PC-3 (cell line): ENCODE data around the gene GPR68. TPM values are rescaled to one million over a fixed set of nuclear protein-coding genes. Genes with fewer than 3 reads are reported as not detected.
A peak's percentile ranks its signal among the peaks of the same experiment; 100 is the strongest.
"Not testable (repeated sequence)": the region's sequence is repeated elsewhere in the genome, so short reads cannot be mapped to it uniquely, and the experiment has no call there.

Experiments used
- ATAC-seq: fragments of 200-7000 bp; cut with Tn5 transposase; 2 replicates; pipeline ENCODE4 v1.9.1; 2020; ENCODE audit warnings: mild to moderate bottlenecking, moderate library complexity
- BruUV-seq: library from RNA; stranded (reverse); fragments of 400-500 nt; replicated peaks from 2 replicates; lab custom pipeline; 2021; lab: Mats Ljungman, UMichigan
- CTCF ChIA-PET: fragments of 300-600 bp; sonication (Branson Sonifier 250); formaldehyde crosslinking; loops from one replicate; lab custom pipeline; 2022; ENCODE audit warnings: antibody characterized with exemption; lab: Charles Lee
- POLR2A ChIA-PET: fragments of 300-600 bp; sonication (Branson Sonifier 250); formaldehyde crosslinking; loops from one replicate; lab custom pipeline; 2022; ENCODE audit warnings: antibody characterized with exemption; ENCODE audit not compliant: unreplicated experiment; lab: Charles Lee
- DNase-seq: peaks from one replicate; pipeline ENCODE4 v3.0.0-alpha.2; 2015
- H2AFZ ChIP-seq: fragments of 300-600 bp; sonication (generic); 2 replicates; pipeline ENCODE4 v1.6.0; 2016; ENCODE audit warnings: antibody characterized with exemption, low read length
- H3F3A ChIP-seq: fragments of 300-600 bp; sonication (generic); one replicate; pipeline ENCODE4 v1.6.0; 2017; ENCODE audit warnings: antibody characterized with exemption, low read length, control low read depth, mild to moderate bottlenecking; ENCODE audit not compliant: unreplicated experiment
- H3K27ac ChIP-seq: fragments of 300-600 bp; sonication (generic); 2 replicates; pipeline ENCODE4 v1.5.1; 2016; ENCODE audit warnings: mild to moderate bottlenecking, low read length
- H3K27me3 ChIP-seq: fragments of 300-600 bp; sonication (generic); 2 replicates; pipeline ENCODE4 v1.6.1; 2016; ENCODE audit warnings: low read length, mixed read lengths
- H3K36me3 ChIP-seq: fragments of 300-600 bp; sonication (generic); 2 replicates; pipeline ENCODE4 v1.6.1; 2016; ENCODE audit warnings: low read depth, mixed run types, low read length, mixed read lengths
- H3K4me1 ChIP-seq: fragments of 300-600 bp; sonication (generic); 2 replicates; pipeline ENCODE4 v1.5.1; 2016; ENCODE audit warnings: low read length; ENCODE audit not compliant: insufficient read depth
- H3K4me2 ChIP-seq: fragments of 300-600 bp; sonication (generic); 2 replicates; pipeline ENCODE4 v1.6.0; 2016; ENCODE audit warnings: low read length
- H3K4me3 ChIP-seq: fragments of 300-600 bp; sonication (generic); 2 replicates; pipeline ENCODE4 v1.5.1; 2016; ENCODE audit warnings: mild to moderate bottlenecking, low read length, mixed read lengths
- H3K79me2 ChIP-seq: fragments of 300-600 bp; sonication (generic); 2 replicates; pipeline ENCODE4 v1.6.1; 2017; ENCODE audit warnings: low read length, mixed read lengths
- H3K9ac ChIP-seq: fragments of 300-600 bp; sonication (generic); 2 replicates; pipeline ENCODE4 v1.6.0; 2016; ENCODE audit warnings: mild to moderate bottlenecking, low read length
- H3K9me2 ChIP-seq: fragments of 300-600 bp; sonication (generic); replicated peaks from 2 replicates; pipeline ENCODE4 v1.6.1; 2016; ENCODE audit warnings: mixed run types, low read length, mixed read lengths
- H3K9me3 ChIP-seq: fragments of 300-600 bp; sonication (generic); 2 replicates; pipeline ENCODE4 v1.6.1; 2016; ENCODE audit warnings: low read length, mixed read lengths
- H4K20me1 ChIP-seq: fragments of 300-600 bp; sonication (generic); 2 replicates; pipeline ENCODE4 v1.6.1; 2016; ENCODE audit warnings: low read length, mixed read lengths
- CTCF ChIP-seq: fragments of 300-600 bp; sonication (generic); conservative IDR thresholded peaks from 2 replicates; pipeline ENCODE4 v1.5.1; 2017; ENCODE audit warnings: antibody characterized with exemption, low read depth, mild to moderate bottlenecking, low read length
- EZH2 ChIP-seq: fragments of 300-600 bp; sonication (generic); IDR thresholded peaks from one replicate; pipeline ENCODE4 v1.6.1; 2017; ENCODE audit warnings: antibody characterized with exemption, mild to moderate bottlenecking, low read length; ENCODE audit not compliant: unreplicated experiment
- EZH2phosphoT487 ChIP-seq: fragments of 300-600 bp; sonication (generic); IDR thresholded peaks from 2 replicates; pipeline ENCODE4 v1.6.1; 2018; ENCODE audit warnings: mild to moderate bottlenecking, antibody characterized with exemption, low read length, borderline replicate concordance
- intact Hi-C: fragments of 100-400 bp; cut with micrococcal nuclease; formaldehyde crosslinking; loops from 2 replicates; pipeline ENCODE4 v1.9.0; 2023
- total RNA-seq: library from RNA; depleted of rRNA; stranded (reverse); fragments of >200 nt; gene quantifications from 2 replicates; pipeline ENCODE4 v1.2.3, GENCODE V29; 2014

Gene GPR68
- total RNA-seq, 1 experiment from 2014 or later = 1.5 TPM

- no peaks in the 10 kb centered on the region for H3K36me3 ChIP-seq
- H4K20me1 ChIP-seq = no peaks in the 10 kb centered on the region
- H2AFZ ChIP-seq = no peak overlapping the region
- H3K9ac ChIP-seq = no peak overlapping the region
- no peaks in the 10 kb centered on the region for H3K27me3 ChIP-seq
- peak; percentile 75 for DNase-seq
- CTCF ChIA-PET = no interaction called here
- peaks cover 19% of the 10 kb centered on the region for H3K4me1 ChIP-seq
- no peak for TF ChIP-seq EZH2
- no peak for TF ChIP-seq CTCF
- TF ChIP-seq EZH2phosphoT487 = no peak
- H3K9me3 ChIP-seq = no peaks in the 10 kb centered on the region
- no peak overlapping the region for H3K4me3 ChIP-seq
- POLR2A ChIA-PET = no interaction called here
- H3K9me2 ChIP-seq = no peaks in the 10 kb centered on the region
- no peaks in the 10 kb centered on the region for H3F3A ChIP-seq
- ATAC-seq = peak; percentile 71
- H3K79me2 ChIP-seq = no peaks in the 10 kb centered on the region
- intact Hi-C loops = loop anchor here (1.0 kb wide), 1 partner anchor 21 kb away; no protein-coding TSS in a partner anchor
- 0 out of 2 replicates have a peak overlapping the region, but pooled peaks have one; percentile 19 for H3K27ac ChIP-seq
- BruUV-seq = no TSS peak
- H3K4me2 ChIP-seq = peak overlapping the region; percentile 24; the same call in 1 of the 2 replicates
These were observed 5.5 kb upstream of the GPR68 start for GRCh38 chr14:91249841-91250616.

- H3K79me2 ChIP-seq = no peaks in the 10 kb centered on the region
- H3F3A ChIP-seq = no peaks in the 10 kb centered on the region
- intact Hi-C loops = no loop called here
- ChIA-PET POLR2A (no interaction called here), CTCF (no interaction called here)
- H3K4me2 ChIP-seq = no peak overlapping the region
- no peaks in the 10 kb centered on the region for H3K27me3 ChIP-seq
- no TSS peak for BruUV-seq
- H3K27ac ChIP-seq = no peak overlapping the region
- H4K20me1 ChIP-seq = no peaks in the 10 kb centered on the region
- ATAC-seq (no peak), DNase-seq (no peak)
- H2AFZ ChIP-seq = no peak overlapping the region
- no peaks in the 10 kb centered on the region for H3K36me3 ChIP-seq
- no peaks in the 10 kb centered on the region for H3K9me2 ChIP-seq
- no peaks in the 10 kb centered on the region for H3K9me3 ChIP-seq
- H3K9ac ChIP-seq = no peak overlapping the region
- H3K4me1 ChIP-seq = peaks cover 24% of the 10 kb centered on the region
- TF ChIP-seq EZH2phosphoT487 = no peak
- no peak for TF ChIP-seq CTCF
- no peak for TF ChIP-seq EZH2
- no peak overlapping the region for H3K4me3 ChIP-seq
These were observed 1.7 kb upstream of the GPR68 start for GRCh38 chr14:91246051-91246852.

GRCh38 chr14:91245616-91246015 is 1.1 kb upstream of the GPR68 start:
- H3K27ac ChIP-seq, H3K4me3 ChIP-seq, DNase-seq, H3K36me3 ChIP-seq, H3F3A ChIP-seq, H3K9me2 ChIP-seq, H2AFZ ChIP-seq, POLR2A ChIA-PET, H3K4me2 ChIP-seq, H3K9ac ChIP-seq, H3K27me3 ChIP-seq, H3K9me3 ChIP-seq, intact Hi-C loops, H3K79me2 ChIP-seq, CTCF ChIA-PET, BruUV-seq, H4K20me1 ChIP-seq, ATAC-seq: not testable (repeated sequence)
- H3K4me1 ChIP-seq = peaks cover 22% of the 10 kb centered on the region
